SK-N-SH (cell line): Measurements from ENCODE around the gene SRGAP2B. TPM values are rescaled to one million over a fixed set of nuclear protein-coding genes. Genes with fewer than 3 reads are reported as not detected.
"Not testable (repeated sequence)": the region's sequence is repeated elsewhere in the genome, so short reads cannot be mapped to it uniquely, and the experiment has no call there.

Experiments used
- CTCF ChIA-PET: fragments of 300-600, 350-600 bp; formaldehyde crosslinking; extraction: SDS; loops from one replicate; lab custom pipeline; 2021; lab: Yijun Ruan, JAX
- POLR2A ChIA-PET: fragments of 350-600 bp; sonication (Branson Sonifier 250); formaldehyde crosslinking; extraction: SDS; loops from one replicate; lab custom pipeline; 2020; ENCODE audit warnings: antibody characterized with exemption, inconsistent platforms; lab: Yijun Ruan, JAX
- DNase-seq: peaks from one replicate; pipeline ENCODE4 v3.0.0; 2012
- H2AFZ ChIP-seq: fragments of 200-600 bp; sonication (generic); 2 replicates; pipeline ENCODE4 v1.8.1; 2016; ENCODE audit warnings: antibody characterized with exemption, mild to moderate bottlenecking, low read depth
- H3F3A ChIP-seq: fragments of 200-600 bp; sonication (generic); replicated peaks from 2 replicates; pipeline ENCODE3; 2016; ENCODE audit warnings: antibody characterized with exemption, mild to moderate bottlenecking; ENCODE audit not compliant: insufficient read depth
- H3K27ac ChIP-seq, 2 experiments: fragments of 200-500 bp in 1 of 2; fragments of 200-600 bp in 1 of 2; sonication (Bioruptor generic) in 1 of 2; sonication (generic), shearing (Covaris generic) in 1 of 2; 2 replicates each; pipeline versions ENCODE4 v1.5.1 to v1.6.1; 2014 to 2016; ENCODE audit warnings: low read depth in 2 of 2, inconsistent platforms in 1 of 2, low read length in 1 of 2, mild to moderate bottlenecking in 1 of 2, mixed read lengths in 1 of 2
- H3K27me3 ChIP-seq: fragments of 200-600 bp; sonication (generic), shearing (Covaris generic); 2 replicates; pipeline ENCODE4 v1.6.1; 2016; ENCODE audit warnings: mixed run types; ENCODE audit not compliant: insufficient read depth
- H3K36me3 ChIP-seq, 2 experiments: fragments of 200-500 bp in 1 of 2; fragments of 200-600 bp in 1 of 2; sonication (Bioruptor generic) in 1 of 2; sonication (generic) in 1 of 2; replicated peaks in 1 of 2; 2 replicates each; pipeline versions ENCODE3 to v1.5.1; 2014 to 2016; ENCODE audit warnings: low read length in 1 of 2, mild to moderate bottlenecking in 1 of 2; ENCODE audit not compliant: insufficient read depth in 2 of 2, control insufficient read depth in 1 of 2
- H3K4me1 ChIP-seq, 2 experiments: fragments of 200-500 bp in 1 of 2; fragments of 200-600 bp in 1 of 2; sonication (Bioruptor generic) in 1 of 2; sonication (generic), shearing (Covaris generic) in 1 of 2; 2 replicates each; pipeline versions ENCODE4 v1.5.1 to v1.6.1; 2014 to 2016; ENCODE audit warnings: low read depth in 1 of 2, low read length in 1 of 2, mixed run types in 1 of 2; ENCODE audit not compliant: insufficient read depth in 2 of 2, control insufficient read depth in 1 of 2
- H3K4me2 ChIP-seq: fragments of 200-600 bp; sonication (generic), shearing (Covaris generic); 2 replicates; pipeline ENCODE4 v1.6.1; 2017; ENCODE audit warnings: mixed run types
- H3K4me3 ChIP-seq, 2 experiments: fragments of 200-500 bp in 1 of 2; fragments of 200-600 bp in 1 of 2; sonication (Bioruptor generic) in 1 of 2; sonication (generic), shearing (Covaris generic) in 1 of 2; 2 replicates each; pipeline versions ENCODE4 v1.5.1 to v1.8.1; 2014 to 2016; ENCODE audit warnings: low read depth in 2 of 2, inconsistent platforms in 1 of 2, low read length in 1 of 2, mild to moderate bottlenecking in 1 of 2, mixed read lengths in 1 of 2, moderate library complexity in 1 of 2
- H3K79me2 ChIP-seq: fragments of 200-600 bp; sonication (generic); 2 replicates; pipeline ENCODE4 v1.8.1; 2017; ENCODE audit warnings: mild to moderate bottlenecking; ENCODE audit not compliant: insufficient read depth
- H3K9ac ChIP-seq: fragments of 200-600 bp; sonication (generic); 2 replicates; pipeline ENCODE4 v1.6.1; 2017; ENCODE audit warnings: mixed run types
- H3K9me2 ChIP-seq: fragments of 200-600 bp; sonication (generic); 2 replicates; pipeline ENCODE4 v1.6.1; 2017; ENCODE audit warnings: mixed run types
- H3K9me3 ChIP-seq: fragments of 200-600 bp; sonication (generic); 2 replicates; pipeline ENCODE4 v1.6.1; 2017; ENCODE audit warnings: mixed run types, mild to moderate bottlenecking, moderate library complexity
- H4K20me1 ChIP-seq: fragments of 200-600 bp; sonication (generic); 2 replicates; pipeline ENCODE4 v1.6.1; 2017; ENCODE audit warnings: mild to moderate bottlenecking, mixed run types; ENCODE audit not compliant: insufficient read depth
- EP300 ChIP-seq, 2 experiments: IDR thresholded peaks; 2 replicates each; pipeline versions ENCODE4 v1.4.0 to v1.6.1; 2012; ENCODE audit warnings: borderline replicate concordance in 1 of 2, low read depth in 1 of 2, low read length in 1 of 2
- FOSL2 ChIP-seq: IDR thresholded peaks from 2 replicates; pipeline ENCODE4 v1.4.0; 2012; ENCODE audit warnings: low read depth, mild to moderate bottlenecking, moderate library complexity, borderline replicate concordance
- JUND ChIP-seq: IDR thresholded peaks from 2 replicates; pipeline ENCODE4 v1.4.0; 2012
- NFIC ChIP-seq: IDR thresholded peaks from 2 replicates; pipeline ENCODE4 v1.4.0; 2012; ENCODE audit warnings: borderline replicate concordance
- PBX3 ChIP-seq: IDR thresholded peaks from 2 replicates; pipeline ENCODE4; 2012
- TCF12 ChIP-seq: IDR thresholded peaks from 2 replicates; pipeline ENCODE4 v1.4.0; 2012
- WGBS: methylation state at CpG from one replicate; pipeline ENCODE4 v1.1.6; 2017; ENCODE audit warnings: low lambda C conversion rate; 5-methylcytosine and 5-hydroxymethylcytosine counted together
- polyA plus RNA-seq, 3 experiments: library from polyadenylated mRNA; depleted of rRNA; stranded (reverse); fragments of >200 nt; gene quantifications; 2 replicates each; pipeline ENCODE4 v1.2.3, GENCODE V29; 2012

Gene SRGAP2B
- polyA plus RNA-seq, 1 of the 3 experiments (the other 2 are of a cell fraction): 12.3 TPM

- not testable (repeated sequence) for H3K4me3 ChIP-seq, H3F3A ChIP-seq, DNase-seq
Measured at GRCh38 chr1:144995833-144996410, 99.2 kb downstream of the SRGAP2B start.

GRCh38 chr1:144992915-144993314 lies 102.2 kb downstream of the SRGAP2B start:
- DNase-seq, H3K9me3 ChIP-seq, H3K27me3 ChIP-seq, H3K27ac ChIP-seq, POLR2A ChIA-PET, H3K9ac ChIP-seq, H3F3A ChIP-seq, H3K4me3 ChIP-seq, H2AFZ ChIP-seq, H3K36me3 ChIP-seq, CTCF ChIA-PET, H3K4me1 ChIP-seq, H3K79me2 ChIP-seq, H4K20me1 ChIP-seq, H3K9me2 ChIP-seq: not testable (repeated sequence)
- peak; percentile 52 for TF ChIP-seq JUND
- TF ChIP-seq TCF12: peak; percentile 77
- TF ChIP-seq PBX3: peak; percentile 59
- peak in 1 of 2 experiments; percentile 55; a peak in 1 of 4 replicates for TF ChIP-seq EP300 (IDR thresholded peaks at IDR 0.05; ENCODE audit: borderline replicate concordance in 1 of 2, low read depth in 1 of 2, low read length in 1 of 2)
- peak; percentile 66 for TF ChIP-seq NFIC
- TF ChIP-seq FOSL2: peak; percentile 59; the same call in 1 of the 2 replicates
- H3K4me2 ChIP-seq: peak overlapping the region; percentile 33; the same call in 1 of the 2 replicates
- 36% methylated on average over 1 of the region's 1 CpG for whole genome bisulfite sequencing

More at GRCh38 chr1:144995833-144996410, 99.2 kb downstream of the SRGAP2B start:
- H3K9ac ChIP-seq, CTCF ChIA-PET, H2AFZ ChIP-seq, H3K9me2 ChIP-seq, H3K36me3 ChIP-seq, H3K27me3 ChIP-seq, H4K20me1 ChIP-seq, H3K9me3 ChIP-seq, POLR2A ChIA-PET, H3K79me2 ChIP-seq, H3K4me1 ChIP-seq, H3K4me2 ChIP-seq: not testable (repeated sequence)
- H3K27ac ChIP-seq: peak overlapping the region in 1 of 2 experiments; percentile 35; a peak in 2 of 4 replicates

- H3K9me2 ChIP-seq, H3K79me2 ChIP-seq, H2AFZ ChIP-seq, H3K27ac ChIP-seq, DNase-seq, H3K27me3 ChIP-seq, H3K4me1 ChIP-seq, H3K36me3 ChIP-seq, H3K4me2 ChIP-seq, H3F3A ChIP-seq, POLR2A ChIA-PET, H3K9me3 ChIP-seq, H4K20me1 ChIP-seq, CTCF ChIA-PET, H3K4me3 ChIP-seq, H3K9ac ChIP-seq: not testable (repeated sequence)
- 80% methylated on average over 1 of the region's 29 CpGs for WGBS
Measured at GRCh38 chr1:144990611-144991010, 104.5 kb downstream of the SRGAP2B start.

- POLR2A ChIA-PET, CTCF ChIA-PET, H3K36me3 ChIP-seq, H4K20me1 ChIP-seq, H3K27ac ChIP-seq, H3K4me1 ChIP-seq, DNase-seq, H3K9ac ChIP-seq, H3F3A ChIP-seq, H3K9me3 ChIP-seq, H3K4me3 ChIP-seq, H2AFZ ChIP-seq, H3K79me2 ChIP-seq, H3K27me3 ChIP-seq, H3K4me2 ChIP-seq, H3K9me2 ChIP-seq: not testable (repeated sequence)
- WGBS: no CpG with 5 or more reads among the region's 2 CpGs
Measured at GRCh38 chr1:144987131-144987530, 108.0 kb downstream of the SRGAP2B start.

- H3K9me2 ChIP-seq, CTCF ChIA-PET, H3K4me3 ChIP-seq, H3K9ac ChIP-seq, H3K9me3 ChIP-seq, H3F3A ChIP-seq, H3K27ac ChIP-seq, POLR2A ChIA-PET, H3K79me2 ChIP-seq, H2AFZ ChIP-seq, H3K36me3 ChIP-seq, DNase-seq, H3K27me3 ChIP-seq, H3K4me2 ChIP-seq, H3K4me1 ChIP-seq, H4K20me1 ChIP-seq: not testable (repeated sequence)
- 87% methylated on average over 2 of the region's 7 CpGs for WGBS
Measured at GRCh38 chr1:144986171-144986860, 108.8 kb downstream of the SRGAP2B start.
